Measurements from ENCODE around the gene IFT57. TPM values are rescaled to one million over a fixed set of nuclear protein-coding genes. Genes with fewer than 3 reads are reported as not detected.
A peak's percentile ranks its signal among the peaks of the same experiment; 100 is the strongest.

The IFT57 gene
- total RNA-seq, 1 donor from 2014 or later, result 90.5 TPM

- no peak for TF ChIP-seq EZH2 (IDR thresholded peaks at IDR 0.05)
- no peak for TF ChIP-seq CTCF (IDR thresholded peaks at IDR 0.05)
- no peak for TF ChIP-seq EZH2phosphoT487 (IDR thresholded peaks at IDR 0.05)
These were observed 28.4 kb upstream of the IFT57 start for GRCh38 chr3:108250626-108251025.

GRCh38 chr3:108243243-108243642 is 21.0 kb upstream of the IFT57 start:
- Mint-ChIP-seq H3K27me3 (ENCODE audit: insufficient read depth, low read depth) (no peaks in the 10 kb centered on the region), H3K9me3 (peaks cover 6% of the 10 kb centered on the region), H3K27ac (no peak overlapping the region), H3K4me3 (no peak overlapping the region), H3K36me3 (no peaks in the 10 kb centered on the region), H3K4me1 (peaks cover 5% of the 10 kb centered on the region)
- no peak overlapping the region for H3K9ac ChIP-seq
- no peaks in the 10 kb centered on the region for H3K79me2 ChIP-seq (ENCODE audit: low read depth)
- no peak for TF ChIP-seq EZH2 (IDR thresholded peaks at IDR 0.05)
- TF ChIP-seq EZH2phosphoT487 (IDR thresholded peaks at IDR 0.05), result no peak
- no peak for TF ChIP-seq CTCF (IDR thresholded peaks at IDR 0.05)
- H3K36me3 ChIP-seq, result no peaks in the 10 kb centered on the region
- no peak overlapping the region for H3K4me2 ChIP-seq
- peak overlapping the region; percentile 77 for H2AFZ ChIP-seq (replicated peaks)
- H3F3A ChIP-seq (ENCODE audit: low read depth), result peaks cover 8% of the 10 kb centered on the region
- peaks cover 12% of the 10 kb centered on the region for H3K4me1 ChIP-seq
- peak overlapping the region; percentile 54 for H3K27ac ChIP-seq
- no peaks in the 10 kb centered on the region for H3K9me3 ChIP-seq (ENCODE audit: low read depth)
- H3K27me3 ChIP-seq, result no peaks in the 10 kb centered on the region
- no peaks in the 10 kb centered on the region for H4K20me1 ChIP-seq (ENCODE audit: low read depth)
- DNase-seq (ENCODE audit: low spot score), result no peak
- no peak overlapping the region for H3K4me3 ChIP-seq

More at GRCh38 chr3:108250626-108251025, 28.4 kb upstream of the IFT57 start:
- Histone ChIP-seq H3K9me3 (ENCODE audit: low read depth) (no peaks in the 10 kb centered on the region), H3K27ac (no peak overlapping the region), H3K27me3 (no peaks in the 10 kb centered on the region), H4K20me1 (ENCODE audit: low read depth) (no peaks in the 10 kb centered on the region), H3F3A (ENCODE audit: low read depth) (no peaks in the 10 kb centered on the region), H3K9ac (no peak overlapping the region), H2AFZ (replicated peaks) (no peak overlapping the region), H3K4me3 (no peak overlapping the region), H3K36me3 (no peaks in the 10 kb centered on the region), H3K4me2 (no peak overlapping the region), H3K4me1 (no peaks in the 10 kb centered on the region), H3K79me2 (ENCODE audit: low read depth) (no peaks in the 10 kb centered on the region)
- Mint-ChIP-seq H3K4me3 (no peak overlapping the region), H3K4me1 (no peaks in the 10 kb centered on the region), H3K9me3 (peaks cover 1% of the 10 kb centered on the region), H3K27ac (no peak overlapping the region), H3K36me3 (peaks cover 1% of the 10 kb centered on the region), H3K27me3 (ENCODE audit: insufficient read depth, low read depth) (no peaks in the 10 kb centered on the region)
- DNase-seq (ENCODE audit: low spot score), result no peak

GRCh38 chr3:108242776-108243175 is 20.6 kb upstream of the IFT57 start:
- no peaks in the 10 kb centered on the region for H3K36me3 ChIP-seq
- Mint-ChIP-seq H3K4me3 (no peak overlapping the region), H3K4me1 (peaks cover 5% of the 10 kb centered on the region), H3K27me3 (ENCODE audit: insufficient read depth, low read depth) (no peaks in the 10 kb centered on the region), H3K9me3 (peaks cover 6% of the 10 kb centered on the region), H3K36me3 (no peaks in the 10 kb centered on the region), H3K27ac (no peak overlapping the region)
- H3K4me2 ChIP-seq, result peak overlapping the region; percentile 43
- peak; percentile 14 for DNase-seq (ENCODE audit: low spot score)
- H3F3A ChIP-seq (ENCODE audit: low read depth), result peaks cover 8% of the 10 kb centered on the region
- no peaks in the 10 kb centered on the region for H4K20me1 ChIP-seq (ENCODE audit: low read depth)
- no peaks in the 10 kb centered on the region for H3K9me3 ChIP-seq (ENCODE audit: low read depth)
- no peaks in the 10 kb centered on the region for H3K79me2 ChIP-seq (ENCODE audit: low read depth)
- peak overlapping the region; percentile 77 for H2AFZ ChIP-seq (replicated peaks)
- no peaks in the 10 kb centered on the region for H3K27me3 ChIP-seq
- H3K4me3 ChIP-seq, result no peak overlapping the region
- H3K4me1 ChIP-seq, result peaks cover 12% of the 10 kb centered on the region
- peak overlapping the region; percentile 54 for H3K27ac ChIP-seq
- H3K9ac ChIP-seq, result no peak overlapping the region
- TF ChIP-seq EZH2phosphoT487 (IDR thresholded peaks at IDR 0.05) (no peak), CTCF (IDR thresholded peaks at IDR 0.05) (no peak), EZH2 (IDR thresholded peaks at IDR 0.05) (no peak)
